NB4 (cell line): ENCODE measurements around the gene CRYBA2.

ENCODE experiments used
- MAX ChIP-seq: IDR thresholded peaks from 2 replicates; pipeline ENCODE4 v1.6.1; 2011; ENCODE audit warnings: low read depth, low read length
- MYC ChIP-seq: IDR thresholded peaks from 2 replicates; pipeline ENCODE4 v1.6.1; 2011; ENCODE audit warnings: low read depth, low read length
- POLR2A ChIP-seq: IDR thresholded peaks from 2 replicates; pipeline ENCODE4 v1.6.1; 2011; ENCODE audit warnings: mild to moderate bottlenecking; ENCODE audit not compliant: insufficient read length; ENCODE audit errors: extremely low read depth
- TF ChIP-seq, protein P1 (sequence below): IDR thresholded peaks from one replicate; pipeline ENCODE4 v1.5.1; 2012; ENCODE audit warnings: low read depth, low read length

GRCh38 chr2:219025637-219026585 lies 32.7 kb upstream of the CRYBA2 start:
- TF ChIP-seq POLR2A (no peak), MAX (no peak), MYC (no peak)
- TF ChIP-seq, protein P1, sequence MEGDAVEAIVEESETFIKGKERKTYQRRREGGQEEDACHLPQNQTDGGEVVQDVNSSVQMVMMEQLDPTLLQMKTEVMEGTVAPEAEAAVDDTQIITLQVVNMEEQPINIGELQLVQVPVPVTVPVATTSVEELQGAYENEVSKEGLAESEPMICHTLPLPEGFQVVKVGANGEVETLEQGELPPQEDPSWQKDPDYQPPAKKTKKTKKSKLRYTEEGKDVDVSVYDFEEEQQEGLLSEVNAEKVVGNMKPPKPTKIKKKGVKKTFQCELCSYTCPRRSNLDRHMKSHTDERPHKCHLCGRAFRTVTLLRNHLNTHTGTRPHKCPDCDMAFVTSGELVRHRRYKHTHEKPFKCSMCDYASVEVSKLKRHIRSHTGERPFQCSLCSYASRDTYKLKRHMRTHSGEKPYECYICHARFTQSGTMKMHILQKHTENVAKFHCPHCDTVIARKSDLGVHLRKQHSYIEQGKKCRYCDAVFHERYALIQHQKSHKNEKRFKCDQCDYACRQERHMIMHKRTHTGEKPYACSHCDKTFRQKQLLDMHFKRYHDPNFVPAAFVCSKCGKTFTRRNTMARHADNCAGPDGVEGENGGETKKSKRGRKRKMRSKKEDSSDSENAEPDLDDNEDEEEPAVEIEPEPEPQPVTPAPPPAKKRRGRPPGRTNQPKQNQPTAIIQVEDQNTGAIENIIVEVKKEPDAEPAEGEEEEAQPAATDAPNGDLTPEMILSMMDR, result no peak
